Adipocyte (in vitro differentiated cells): ENCODE measurements around the gene PDE6H.
A peak's percentile ranks its signal among the peaks of the same experiment; 100 is the strongest.

ENCODE experiments used
- DNase-seq: peaks from one replicate; pipeline ENCODE4 v3.0.0-alpha.2; 2015; ENCODE audit warnings: low read depth
- H3K27me3 ChIP-seq: replicated peaks from 2 replicates; pipeline ENCODE4 v1.7.0; 2013; ENCODE audit warnings: mild to moderate bottlenecking, low read length, moderate library complexity; ENCODE audit not compliant: control insufficient read depth, insufficient read depth
- H3K36me3 ChIP-seq: 2 replicates; pipeline ENCODE4 v1.7.0; 2013; ENCODE audit warnings: low read length, mild to moderate bottlenecking, moderate library complexity; ENCODE audit not compliant: control insufficient read depth, insufficient read depth, severe bottlenecking
- H3K4me1 ChIP-seq: 2 replicates; pipeline ENCODE4 v1.7.0; 2013; ENCODE audit warnings: mild to moderate bottlenecking, low read length, moderate library complexity; ENCODE audit not compliant: control insufficient read depth, insufficient read depth
- H3K4me3 ChIP-seq: 2 replicates; pipeline ENCODE4 v1.7.0; 2013; ENCODE audit warnings: mild to moderate bottlenecking, low read length, moderate library complexity
- H3K9ac ChIP-seq: 2 replicates; pipeline ENCODE4 v1.7.0; 2013; ENCODE audit warnings: mild to moderate bottlenecking, low read length, moderate library complexity
- H3K9me3 ChIP-seq: 2 replicates; pipeline ENCODE4 v1.7.0; 2013; ENCODE audit warnings: mild to moderate bottlenecking, low read length, moderate library complexity; ENCODE audit not compliant: control insufficient read depth

PDE6H gene

GRCh38 chr12:14972816-14973215, at the start of gene PDE6H:
PDE6H (plus strand) TSS chr12:14973042; CDS start chr12:14978013, 4,971 bp downstream.
- no peaks in the 10 kb centered on the region for H3K36me3 ChIP-seq
- no peaks in the 10 kb centered on the region for H3K27me3 ChIP-seq
- DNase-seq: no peak
- H3K4me3 ChIP-seq: no peak within 1 kb of the TSS
- peaks cover 10% of the 10 kb centered on the region for H3K4me1 ChIP-seq
- no peaks in the 10 kb centered on the region for H3K9me3 ChIP-seq
- H3K9ac ChIP-seq: no peak within 1 kb of the TSS

GRCh38 chr12:14923944-14924343, 48.9 kb upstream of the PDE6H start:
- H3K4me1 ChIP-seq: peaks cover 4% of the 10 kb centered on the region
- no peak overlapping the region for H3K4me3 ChIP-seq
- DNase-seq: no peak
- H3K36me3 ChIP-seq: no peaks in the 10 kb centered on the region
- H3K27me3 ChIP-seq: no peaks in the 10 kb centered on the region
- no peaks in the 10 kb centered on the region for H3K9me3 ChIP-seq
- H3K9ac ChIP-seq: no peak overlapping the region

- no peak for DNase-seq
- no peaks in the 10 kb centered on the region for H3K9me3 ChIP-seq
- H3K36me3 ChIP-seq: no peaks in the 10 kb centered on the region
- H3K9ac ChIP-seq: no peak overlapping the region
- no peaks in the 10 kb centered on the region for H3K27me3 ChIP-seq
- H3K4me1 ChIP-seq: peaks cover 10% of the 10 kb centered on the region
- H3K4me3 ChIP-seq: no peak overlapping the region
Observed at GRCh38 chr12:14924541-14924940, 48.3 kb upstream of the PDE6H start.

GRCh38 chr12:14927267-14927666, 45.6 kb upstream of the PDE6H start:
- DNase-seq: no peak
- no peak overlapping the region for H3K4me3 ChIP-seq

GRCh38 chr12:14928931-14929330, 43.9 kb upstream of the PDE6H start:
- H3K27me3 ChIP-seq: no peaks in the 10 kb centered on the region
- peak overlapping the region; percentile 62 for H3K9ac ChIP-seq
- no peaks in the 10 kb centered on the region for H3K9me3 ChIP-seq
- H3K4me1 ChIP-seq: peaks cover 36% of the 10 kb centered on the region
- peak; percentile 32 for DNase-seq
- H3K36me3 ChIP-seq: no peaks in the 10 kb centered on the region
- peak overlapping the region; percentile 56 for H3K4me3 ChIP-seq

More at GRCh38 chr12:14927267-14927666, 45.6 kb upstream of the PDE6H start:
- Histone ChIP-seq H3K4me1 (peaks cover 35% of the 10 kb centered on the region), H3K9me3 (no peaks in the 10 kb centered on the region), H3K36me3 (no peaks in the 10 kb centered on the region), H3K9ac (no peak overlapping the region), H3K27me3 (no peaks in the 10 kb centered on the region)

GRCh38 chr12:14930299-14930698, 42.5 kb upstream of the PDE6H start:
- peak; percentile 7 for DNase-seq
- Histone ChIP-seq H3K9ac (peak overlapping the region; percentile 41), H3K4me1 (peaks cover 36% of the 10 kb centered on the region), H3K9me3 (no peaks in the 10 kb centered on the region), H3K36me3 (no peaks in the 10 kb centered on the region), H3K27me3 (no peaks in the 10 kb centered on the region), H3K4me3 (no peak overlapping the region)

- Histone ChIP-seq H3K27me3 (no peaks in the 10 kb centered on the region), H3K36me3 (no peaks in the 10 kb centered on the region), H3K9ac (no peak overlapping the region), H3K4me1 (peaks cover 36% of the 10 kb centered on the region), H3K9me3 (no peaks in the 10 kb centered on the region), H3K4me3 (no peak overlapping the region)
- DNase-seq: no peak
Observed at GRCh38 chr12:14931359-14931758, 41.5 kb upstream of the PDE6H start.

GRCh38 chr12:14931791-14932560, 40.9 kb upstream of the PDE6H start:
- Histone ChIP-seq H3K9ac (no peak overlapping the region), H3K9me3 (no peaks in the 10 kb centered on the region), H3K4me3 (no peak overlapping the region), H3K36me3 (no peaks in the 10 kb centered on the region), H3K27me3 (no peaks in the 10 kb centered on the region), H3K4me1 (peaks cover 36% of the 10 kb centered on the region)
- no peak for DNase-seq

- H3K4me3 ChIP-seq: no peak overlapping the region
- no peaks in the 10 kb centered on the region for H3K27me3 ChIP-seq
- peaks cover 27% of the 10 kb centered on the region for H3K4me1 ChIP-seq
- H3K36me3 ChIP-seq: no peaks in the 10 kb centered on the region
- no peaks in the 10 kb centered on the region for H3K9me3 ChIP-seq
- DNase-seq: no peak
- H3K9ac ChIP-seq: no peak overlapping the region
Observed at GRCh38 chr12:14934511-14934910, 38.3 kb upstream of the PDE6H start.

GRCh38 chr12:14935031-14935430, 37.8 kb upstream of the PDE6H start:
- H3K9me3 ChIP-seq: no peaks in the 10 kb centered on the region
- H3K4me1 ChIP-seq: peaks cover 23% of the 10 kb centered on the region
- no peaks in the 10 kb centered on the region for H3K27me3 ChIP-seq
- no peak overlapping the region for H3K4me3 ChIP-seq
- no peaks in the 10 kb centered on the region for H3K36me3 ChIP-seq
- H3K9ac ChIP-seq: no peak overlapping the region
- DNase-seq: no peak

GRCh38 chr12:14936224-14936861, 36.5 kb upstream of the PDE6H start:
- H3K27me3 ChIP-seq: no peaks in the 10 kb centered on the region
- no peaks in the 10 kb centered on the region for H3K36me3 ChIP-seq
- no peaks in the 10 kb centered on the region for H3K9me3 ChIP-seq
- H3K9ac ChIP-seq: no peak overlapping the region
- DNase-seq: no peak
- peaks cover 10% of the 10 kb centered on the region for H3K4me1 ChIP-seq
- H3K4me3 ChIP-seq: no peak overlapping the region
